HepG2 (cell line): ENCODE results near the gene PNN. TPM values are rescaled to one million over a fixed set of nuclear protein-coding genes. Genes with fewer than 3 reads are reported as not detected.
"Not testable (repeated sequence)": the region's sequence is repeated elsewhere in the genome, so short reads cannot be mapped to it uniquely, and the experiment has no call there.

Experiments used
- ATAC-seq: fragments of 200-7000 bp; cut with Tn5 transposase; 3 replicates; pipeline ENCODE4 v1.9.1; 2020; ENCODE audit warnings: mild to moderate bottlenecking, moderate library complexity
- BruUV-seq: library from RNA; stranded (reverse); fragments of 400-500 nt; replicated peaks from 2 replicates; lab custom pipeline; 2021; lab: Mats Ljungman, UMichigan
- CTCF ChIA-PET: fragments of 300-600 bp; formaldehyde crosslinking; extraction: SDS; loops from one replicate; lab custom pipeline; 2021; ENCODE audit warnings: low total read pairs, inconsistent platforms, low intra/inter-chr PET ratio; lab: Yijun Ruan, JAX
- POLR2A ChIA-PET: fragments of 350-600 bp; sonication (Branson Sonifier 250); formaldehyde crosslinking; loops from one replicate; lab custom pipeline; 2020; ENCODE audit warnings: antibody characterized with exemption, inconsistent platforms; lab: Yijun Ruan, JAX
- DNase-seq: peaks from one replicate; pipeline ENCODE4 v3.0.0-alpha.2; 2015; ENCODE audit warnings: low spot score
- FAIRE-seq: peaks from 3 replicates; lab custom pipeline; 2011; peaks lifted over from hg19 to GRCh38; lab: Jason Lieb, UNC
- H2AFZ ChIP-seq: one replicate; pipeline ENCODE4 v1.6.1; 2011; ENCODE audit warnings: low read length, inconsistent platforms
- H3K27ac ChIP-seq: fragments of 300-600 bp; 3 replicates; pipeline ENCODE4 v1.8.0; 2011; ENCODE audit warnings: mixed run types, mild to moderate bottlenecking, mixed read lengths, low read length, inconsistent platforms; ENCODE audit not compliant: insufficient read depth; ENCODE audit errors: extremely low read length
- H3K27me3 ChIP-seq, 2 experiments: fragments of 200-600 bp in 1 of 2; 2 replicates in 1 of 2; 3 replicates in 1 of 2; pipeline versions ENCODE4 v1.6.0 to v1.8.0; 2011; ENCODE audit warnings: low read length in 2 of 2, mild to moderate bottlenecking in 2 of 2, moderate library complexity in 2 of 2, inconsistent platforms in 1 of 2; ENCODE audit not compliant: insufficient read depth in 2 of 2, control insufficient read depth in 1 of 2
- H3K36me3 ChIP-seq, 2 experiments: fragments of 200-600 bp in 1 of 2; replicated peaks in 1 of 2; 2 replicates in 1 of 2; 3 replicates in 1 of 2; pipeline versions ENCODE4 v1.5.1 to v1.8.0; 2011; ENCODE audit warnings: low read length in 2 of 2, inconsistent platforms in 1 of 2; ENCODE audit not compliant: insufficient read depth in 2 of 2, control insufficient read depth in 1 of 2
- H3K4me1 ChIP-seq: 2 replicates; pipeline ENCODE4 v1.5.1; 2012; ENCODE audit warnings: low read length, inconsistent platforms; ENCODE audit not compliant: insufficient read depth
- H3K4me2 ChIP-seq: 2 replicates; pipeline ENCODE4 v1.6.0; 2011; ENCODE audit warnings: low read depth, low read length, inconsistent platforms
- H3K4me3 ChIP-seq, 3 experiments: fragments of 200-600 bp in 1 of 3; sonication (generic), shearing (Covaris generic) in 1 of 3; replicated peaks in 1 of 3; 2 replicates each; pipeline ENCODE4 v1.5.1; 2011 to 2016; ENCODE audit warnings: low read length in 3 of 3, inconsistent platforms in 2 of 3, low read depth in 2 of 3, mild to moderate bottlenecking in 2 of 3, control low read depth in 1 of 3, mixed read lengths in 1 of 3; ENCODE audit not compliant: insufficient read depth in 1 of 3
- H3K79me2 ChIP-seq: one replicate; pipeline ENCODE4 v1.6.1; 2011; ENCODE audit warnings: low read length, inconsistent platforms; ENCODE audit not compliant: insufficient read depth
- H3K9ac ChIP-seq: 2 replicates; pipeline ENCODE4 v1.6.0; 2011; ENCODE audit warnings: mild to moderate bottlenecking, low read depth, low read length, inconsistent platforms; ENCODE audit not compliant: insufficient read depth
- H3K9me3 ChIP-seq: 2 replicates; pipeline ENCODE4 v1.5.1; 2012; ENCODE audit warnings: mild to moderate bottlenecking, low read length
- H4K20me1 ChIP-seq: 2 replicates; pipeline ENCODE4 v1.6.0; 2011; ENCODE audit warnings: inconsistent platforms, mild to moderate bottlenecking, low read length, moderate library complexity; ENCODE audit not compliant: insufficient read depth
- CBX1 ChIP-seq: IDR thresholded peaks from one replicate; pipeline ENCODE4 v1.6.1; 2016; ENCODE audit warnings: antibody characterized with exemption, low read depth
- CBX2 ChIP-seq, 2 experiments: fragments of 200-600 bp in 1 of 2; sonication (generic); formaldehyde crosslinking in 1 of 2; IDR thresholded peaks; 2 replicates each; pipeline versions ENCODE4 v1.7.0 to v1.8.1; 2018 to 2022; ENCODE audit warnings: low read depth in 2 of 2, low read length in 1 of 2, mild to moderate bottlenecking in 1 of 2, missing genetic modification reagents in 1 of 2
- FOXP1 ChIP-seq, 2 experiments: fragments of 450-650 bp in 1 of 2; IDR thresholded peaks; 2 replicates each; pipeline ENCODE4 v1.6.1; 2017 to 2018; ENCODE audit warnings: antibody characterized with exemption in 1 of 2
- HOXA3 ChIP-seq: sonication (generic); formaldehyde crosslinking; IDR thresholded peaks from 2 replicates; pipeline ENCODE4 v1.5.0; 2020; ENCODE audit warnings: missing genetic modification reagents
- IKZF1 ChIP-seq: fragments of 450-650 bp; IDR thresholded peaks from 2 replicates; pipeline ENCODE4 v1.7.1; 2016
- MTA3 ChIP-seq: sonication (generic); formaldehyde crosslinking; IDR thresholded peaks from 2 replicates; pipeline ENCODE4 v1.4.0; 2020; ENCODE audit warnings: missing genetic modification reagents
- NR2C2 ChIP-seq: sonication (generic); formaldehyde crosslinking; IDR thresholded peaks from 2 replicates; pipeline ENCODE4 v1.4.0; 2020; ENCODE audit warnings: missing genetic modification reagents, mild to moderate bottlenecking, moderate library complexity, borderline replicate concordance
- PPARG ChIP-seq: conservative IDR thresholded peaks from 2 replicates; pipeline ENCODE4 v1.6.1; 2016; ENCODE audit warnings: missing biosample characterization, missing genetic modification reagents
- RAD51 ChIP-seq: fragments of 450-650 bp; IDR thresholded peaks from 2 replicates; pipeline ENCODE4 v1.6.1; 2016; ENCODE audit warnings: borderline replicate concordance
- RARA ChIP-seq: IDR thresholded peaks from 2 replicates; pipeline ENCODE4 v1.6.1; 2016; ENCODE audit warnings: missing genetic modification reagents, missing compliant biosample characterization
- ZFP90 ChIP-seq: sonication (generic); formaldehyde crosslinking; IDR thresholded peaks from 2 replicates; pipeline ENCODE4 v1.8.0; 2022; ENCODE audit warnings: missing genetic modification reagents, mild to moderate bottlenecking, inconsistent platforms, borderline replicate concordance
- ZNF12 ChIP-seq: sonication (generic); formaldehyde crosslinking; IDR thresholded peaks from 2 replicates; pipeline ENCODE4 v1.5.0; 2020; ENCODE audit warnings: missing genetic modification reagents
- WGBS: methylation state at CpG from one replicate; pipeline ENCODE4 v1.1.6; 2017; ENCODE audit warnings: low lambda C conversion rate; 5-methylcytosine and 5-hydroxymethylcytosine counted together
- in situ Hi-C: cut with HindIII; loops from 2 replicates; pipeline ENCODE4 v1.10.0; 2017; ENCODE audit warnings: low pct_unique_long_range_greater_than_20kb; ENCODE audit not compliant: extremely low pct_ligation_motif_present
- intact Hi-C: fragments of 100-400 bp; cut with micrococcal nuclease; formaldehyde crosslinking; loops from one replicate; pipeline ENCODE4 v1.10.0; 2022; ENCODE audit not compliant: unreplicated experiment
- polyA plus RNA-seq, 8 experiments: library from polyadenylated mRNA; depleted of rRNA in 3 of 8; stranded (reverse) in 7 of 8; unstranded in 1 of 8; fragments of >200 nt; fragmentation: Illumina TruSeq in 4 of 8; extraction: Trizol in 4 of 8; gene quantifications; 2 replicates each; pipeline versions ENCODE4 v1.2.1 to v1.2.3, GENCODE V29; 2011 to 2016; ENCODE audit warnings: low read depth in 4 of 8, missing spikeins in 1 of 8, mixed read lengths in 1 of 8; ENCODE audit not compliant: insufficient read depth in 1 of 8
- total RNA-seq, 5 experiments: library from RNA; depleted of rRNA; stranded (reverse); fragments of >200 nt; fragmentation: Illumina TruSeq; extraction: Trizol; gene quantifications; 2 replicates each; pipeline ENCODE4 v1.2.3, GENCODE V29; 2016; ENCODE audit warnings: low read depth in 1 of 5
- TF ChIP-seq, protein P1 (sequence below): sonication (generic); formaldehyde crosslinking; IDR thresholded peaks from 2 replicates; pipeline ENCODE4 v1.9.0; 2021; ENCODE audit warnings: missing genetic modification reagents, borderline replicate concordance

The PNN gene
- total and polyA plus RNA-seq, 2 of the 13 experiments (the other 11 are each of a cell fraction or from before 2014, with no cell fraction given): 58.0 to 214 TPM

GRCh38 chr14:39207430-39207829, 32.4 kb downstream of the PNN start:
- H3K9ac ChIP-seq; H3K4me2 ChIP-seq; H3K9me3 ChIP-seq; H3K36me3 ChIP-seq; H3K27me3 ChIP-seq; in situ Hi-C loops; H4K20me1 ChIP-seq; CTCF ChIA-PET; TF ChIP-seq FOXP1 (CRISPR knock-in tag; IDR thresholded peaks at IDR 0.05): not testable (repeated sequence)
- WGBS: 5% methylated on average over 2 of the region's 2 CpGs
- TF ChIP-seq FOXP1 (IDR thresholded peaks at IDR 0.05) (peak; percentile 27; the same call in 1 of the 2 replicates), IKZF1 (peak; percentile 4; the same call in 1 of the 2 replicates), ZFP90 (CRISPR knock-in tag) (peak; percentile 98; the same call in 1 of the 2 replicates), RAD51 (peak; percentile 12; the same call in 1 of the 2 replicates)
- TF ChIP-seq, all 625 proteins: peak for 4; not testable (repeated sequence) for 621
- ATAC-seq, H3K4me3 ChIP-seq, H3K27ac ChIP-seq, intact Hi-C loops, BruUV-seq, FAIRE-seq, H2AFZ ChIP-seq, H3K79me2 ChIP-seq, DNase-seq: not testable (repeated sequence)
- POLR2A ChIA-PET: interaction anchor here (2.3 to 2.5 kb wide), 2 partner anchors 37 to 59 kb away, joined by 6 read pairs; partner anchors contain the start of gene TRAPPC6B
- peaks cover 46% of the 10 kb centered on the region for H3K4me1 ChIP-seq

DNA sequence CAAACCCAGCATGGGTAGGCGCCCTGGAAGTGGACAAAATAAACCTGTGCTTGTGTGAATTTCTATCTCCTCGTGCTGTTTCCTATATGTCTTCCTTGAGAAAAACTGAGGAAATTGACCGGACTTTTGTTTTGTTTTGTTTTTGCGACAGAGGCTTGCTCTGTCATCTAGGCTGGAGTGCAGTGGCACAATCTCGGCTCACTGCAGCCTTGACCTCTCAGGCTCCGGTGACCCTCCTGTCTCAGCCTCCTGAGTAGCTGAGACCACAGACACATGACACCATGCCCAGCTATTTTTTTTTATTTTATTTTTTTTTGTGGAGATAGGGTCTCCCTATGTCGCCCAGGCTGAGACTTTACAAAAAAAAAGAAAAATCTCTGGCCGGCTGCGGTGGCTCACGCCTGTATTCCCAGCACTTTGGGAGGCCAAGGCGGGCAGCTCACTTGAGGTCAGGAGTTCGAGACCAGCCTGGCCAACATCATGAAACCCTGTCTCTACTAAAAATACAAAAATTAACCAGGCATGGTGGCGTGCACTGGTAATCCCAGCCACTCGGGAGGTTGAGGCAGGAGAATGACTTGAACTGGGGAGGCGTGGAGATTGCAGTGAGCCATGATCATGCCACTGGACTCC, 36.2 kb downstream of the PNN start:
- in situ Hi-C loops (no loop called here), intact Hi-C loops (no loop called here)
- no peak overlapping the region for H2AFZ ChIP-seq
- peak overlapping the region in 2 of 3 experiments; percentile 1 to 8; a peak in 2 of 6 replicates for H3K4me3 ChIP-seq
- no TSS peak for BruUV-seq
- WGBS: 52% methylated on average over 15 of the region's 15 CpGs
- FAIRE-seq (no peak), ATAC-seq (peak; percentile 60), DNase-seq (no peak)
- H3K4me1 ChIP-seq: peaks cover 24% of the 10 kb centered on the region
- no peaks in the 10 kb centered on the region for H3K36me3 ChIP-seq
- H3K4me2 ChIP-seq: peak overlapping the region; percentile 49
- CTCF ChIA-PET: no interaction called here
- H3K9ac ChIP-seq: no peak overlapping the region
- POLR2A ChIA-PET: interaction anchor here (0.6 to 2.9 kb wide), 8 partner anchors 10 to 108 kb away, joined by 3 to 15 read pairs (median 4); partner anchors contain the start of genes PNN, SEC23A and TRAPPC6B
- no peaks in the 10 kb centered on the region for H4K20me1 ChIP-seq
- H3K9me3 ChIP-seq: no peaks in the 10 kb centered on the region
- no peaks in the 10 kb centered on the region for H3K79me2 ChIP-seq
- no peaks in the 10 kb centered on the region; a peak in 1 of 5 replicates for H3K27me3 ChIP-seq
- H3K27ac ChIP-seq: no peak overlapping the region
- 0 out of 2 replicates have a peak, but pooled peaks have one; percentile 7 for TF ChIP-seq CBX2 (IDR thresholded peaks at IDR 0.05; ENCODE audit: low read depth, low read length)
- TF ChIP-seq CBX2 (CRISPR knock-in tag; IDR thresholded peaks at IDR 0.05; ENCODE audit: low read depth): no peak
- TF ChIP-seq, protein P1, sequence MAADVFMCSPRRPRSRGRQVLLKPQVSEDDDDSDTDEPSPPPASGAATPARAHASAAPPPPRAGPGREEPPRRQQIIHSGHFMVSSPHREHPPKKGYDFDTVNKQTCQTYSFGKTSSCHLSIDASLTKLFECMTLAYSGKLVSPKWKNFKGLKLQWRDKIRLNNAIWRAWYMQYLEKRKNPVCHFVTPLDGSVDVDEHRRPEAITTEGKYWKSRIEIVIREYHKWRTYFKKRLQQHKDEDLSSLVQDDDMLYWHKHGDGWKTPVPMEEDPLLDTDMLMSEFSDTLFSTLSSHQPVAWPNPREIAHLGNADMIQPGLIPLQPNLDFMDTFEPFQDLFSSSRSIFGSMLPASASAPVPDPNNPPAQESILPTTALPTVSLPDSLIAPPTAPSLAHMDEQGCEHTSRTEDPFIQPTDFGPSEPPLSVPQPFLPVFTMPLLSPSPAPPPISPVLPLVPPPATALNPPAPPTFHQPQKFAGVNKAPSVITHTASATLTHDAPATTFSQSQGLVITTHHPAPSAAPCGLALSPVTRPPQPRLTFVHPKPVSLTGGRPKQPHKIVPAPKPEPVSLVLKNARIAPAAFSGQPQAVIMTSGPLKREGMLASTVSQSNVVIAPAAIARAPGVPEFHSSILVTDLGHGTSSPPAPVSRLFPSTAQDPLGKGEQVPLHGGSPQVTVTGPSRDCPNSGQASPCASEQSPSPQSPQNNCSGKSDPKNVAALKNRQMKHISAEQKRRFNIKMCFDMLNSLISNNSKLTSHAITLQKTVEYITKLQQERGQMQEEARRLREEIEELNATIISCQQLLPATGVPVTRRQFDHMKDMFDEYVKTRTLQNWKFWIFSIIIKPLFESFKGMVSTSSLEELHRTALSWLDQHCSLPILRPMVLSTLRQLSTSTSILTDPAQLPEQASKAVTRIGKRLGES: 0 out of 2 replicates have a peak, but pooled peaks have one; percentile 36
- peak; percentile 39; the same call in 1 of the 2 replicates for TF ChIP-seq NR2C2 (CRISPR knock-in tag)
- peak; percentile 29; the same call in 1 of the 2 replicates for TF ChIP-seq HOXA3 (CRISPR knock-in tag)
- TF ChIP-seq RARA (CRISPR knock-in tag): peak; percentile 53
- TF ChIP-seq PPARG: 0 out of 2 replicates have a peak, but pooled peaks have one; percentile 17
- TF ChIP-seq ZNF12 (CRISPR knock-in tag): peak; percentile 79
- no peak for TF ChIP-seq CBX1
- TF ChIP-seq MTA3: no peak
